Right cardiac atrium (tissue), 5 donors: Measurements from ENCODE around the gene NFATC2. TPM values are rescaled to one million over a fixed set of nuclear protein-coding genes. Genes with fewer than 3 reads are reported as not detected.
A peak's percentile ranks its signal among the peaks of the same experiment; 100 is the strongest.
"Not testable (repeated sequence)": the region's sequence is repeated elsewhere in the genome, so short reads cannot be mapped to it uniquely, and the experiment has no call there.

Experiments used
- ATAC-seq, 2 donors: fragments of 200-7000 bp; cut with Tn5 transposase; one replicate each; pipeline versions ENCODE4 v1.8.0 to v1.9.1; 2020; ENCODE audit warnings: moderate library complexity in 2 of 2, mild to moderate bottlenecking in 1 of 2
- DNase-seq, 3 donors: peaks; one replicate each; pipeline ENCODE4 v3.0.0-alpha.2; 2020
- H3K27ac ChIP-seq: one replicate; pipeline ENCODE4 v1.5.1; 2013; ENCODE audit warnings: mild to moderate bottlenecking, low read length, control low read depth, moderate library complexity
- H3K27me3 ChIP-seq: one replicate; pipeline ENCODE4 v1.6.1; 2013; ENCODE audit not compliant: control insufficient read depth, insufficient read depth
- H3K4me1 ChIP-seq: one replicate; pipeline ENCODE4 v1.6.1; 2013; ENCODE audit warnings: low read length; ENCODE audit not compliant: control insufficient read depth, insufficient read depth
- H3K4me3 ChIP-seq: one replicate; pipeline ENCODE4 v1.5.1; 2013; ENCODE audit warnings: low read length, control low read depth
- H3K9me3 ChIP-seq: one replicate; pipeline ENCODE4 v1.6.1; 2013; ENCODE audit warnings: low read length; ENCODE audit not compliant: control insufficient read depth
- WGBS: extraction: QIAGEN DNeasy Blood & Tissue Kit; methylation state at CpG from one replicate; pipeline ENCODE4 v1.1.7; 2013; 5-methylcytosine and 5-hydroxymethylcytosine counted together
- intact Hi-C, 4 donors: fragments of 100-400 bp; cut with DNase I; formaldehyde crosslinking; loops; one replicate each; pipeline versions ENCODE4 v1.11.0 to v1.14.0; 2022 to 2023
- polyA plus RNA-seq: library from polyadenylated mRNA; stranded (reverse); fragments of 200-250 nt; gene quantifications from one replicate; pipeline ENCODE4 v1.2.3, GENCODE V29; 2013
- total RNA-seq, 4 donors: library from RNA; stranded (reverse); fragmentation: NEBNext Ultra II Directional; extraction: Animal tissue kit (Norgen Biotek cat#: 25700); gene quantifications; one replicate each; pipeline ENCODE4 v1.2.1, GENCODE V29; 2021
- donor health status: healthy with polysubstance abuse.
- donor health status: DM: no; HTN: yes; CAD: no.
- donor health status: DM: no; HTN: no; CAD: no.
- donor health status: DM: no; HTN: yes; CAD: no; lungs with severe emphysema.
- donor health status: DM: yes; HTN: yes; CAD: no.

NFATC2 gene
- total and polyA plus RNA-seq, 5 donors, result 2.8 to 13.3 (median 8.2) TPM

- Histone ChIP-seq H3K9me3 (peaks cover 2% of the 10 kb centered on the region), H3K27me3 (no peaks in the 10 kb centered on the region), H3K27ac (no peak overlapping the region), H3K4me1 (no peaks in the 10 kb centered on the region), H3K4me3 (no peak overlapping the region)
- WGBS, result 84% methylated on average over 8 of the region's 8 CpGs
- intact Hi-C loops, result no loop called here
- DNase-seq (no peak), ATAC-seq (no peak)
Measured at GRCh38 chr20:51579137-51579536, 36.6 kb upstream of the NFATC2 start.

- Histone ChIP-seq H3K27ac (no peak overlapping the region), H3K4me1 (no peaks in the 10 kb centered on the region), H3K4me3 (no peak overlapping the region), H3K27me3 (no peaks in the 10 kb centered on the region), H3K9me3 (peaks cover 2% of the 10 kb centered on the region)
- 93% methylated on average over 2 of the region's 2 CpGs for WGBS
- intact Hi-C loops, result no loop called here
- ATAC-seq (no peak), DNase-seq (no peak)
Measured at GRCh38 chr20:51578145-51578459, 35.6 kb upstream of the NFATC2 start.

- no peak for DNase-seq
- intact Hi-C loops, result no loop called here
- Histone ChIP-seq H3K4me1 (no peaks in the 10 kb centered on the region), H3K9me3 (peaks cover 2% of the 10 kb centered on the region), H3K27me3 (no peaks in the 10 kb centered on the region), H3K27ac (no peak overlapping the region), H3K4me3 (no peak overlapping the region)
- WGBS, result 95% methylated on average over 11 of the region's 11 CpGs
- ATAC-seq, result no peak
Measured at GRCh38 chr20:51577432-51578144, 35.1 kb upstream of the NFATC2 start.

- Histone ChIP-seq H3K27me3 (no peaks in the 10 kb centered on the region), H3K4me3 (no peak overlapping the region), H3K4me1 (no peaks in the 10 kb centered on the region), H3K9me3 (peaks cover 2% of the 10 kb centered on the region), H3K27ac (no peak overlapping the region)
- no peak for DNase-seq
- ATAC-seq, result no peak
- 91% methylated on average over 3 of the region's 3 CpGs for WGBS
- intact Hi-C loops, result no loop called here
Measured at GRCh38 chr20:51575486-51575885, 33.0 kb upstream of the NFATC2 start.

- H3K27me3 ChIP-seq, result no peaks in the 10 kb centered on the region
- H3K9me3 ChIP-seq, result peaks cover 2% of the 10 kb centered on the region
- H3K27ac ChIP-seq, result no peak overlapping the region
- intact Hi-C loops, result no loop called here
- H3K4me1 ChIP-seq, result no peaks in the 10 kb centered on the region
- DNase-seq (no peak), ATAC-seq (no peak)
- H3K4me3 ChIP-seq, result no peak overlapping the region
- 95% methylated on average over 6 of the region's 6 CpGs for WGBS
Measured at GRCh38 chr20:51574248-51575033, 31.9 kb upstream of the NFATC2 start.

GRCh38 chr20:51573576-51574243, 31.2 kb upstream of the NFATC2 start:
- Histone ChIP-seq H3K27me3 (no peaks in the 10 kb centered on the region), H3K27ac (no peak overlapping the region), H3K4me3 (no peak overlapping the region), H3K9me3 (peaks cover 2% of the 10 kb centered on the region), H3K4me1 (no peaks in the 10 kb centered on the region)
- DNase-seq, result peak; percentile 64 to 81 (median 76)
- ATAC-seq, result peak; percentile 65 to 86
- WGBS, result 51% methylated on average over 8 of the region's 8 CpGs
- intact Hi-C loops, result no loop called here

GRCh38 chr20:51571460-51571794, 28.9 kb upstream of the NFATC2 start:
- WGBS, result 91% methylated on average over 4 of the region's 4 CpGs
- H3K27ac ChIP-seq, result peak overlapping the region; percentile 75
- intact Hi-C loops, result no loop called here
- peaks cover 2% of the 10 kb centered on the region for H3K9me3 ChIP-seq
- no peaks in the 10 kb centered on the region for H3K4me1 ChIP-seq
- H3K4me3 ChIP-seq, result no peak overlapping the region
- no peak for DNase-seq
- ATAC-seq, result no peak
- H3K27me3 ChIP-seq, result no peaks in the 10 kb centered on the region

- H3K4me1 ChIP-seq, result no peaks in the 10 kb centered on the region
- H3K27me3 ChIP-seq, result no peaks in the 10 kb centered on the region
- peaks cover 2% of the 10 kb centered on the region for H3K9me3 ChIP-seq
- DNase-seq (peak; percentile 62 to 88 (median 81)), ATAC-seq (peak; percentile 71 to 80)
- intact Hi-C loops, result no loop called here
- no peak overlapping the region for H3K4me3 ChIP-seq
- H3K27ac ChIP-seq, result peak overlapping the region; percentile 83
- WGBS, result 16% methylated on average over 16 of the region's 16 CpGs
Measured at GRCh38 chr20:51570739-51571459, 28.4 kb upstream of the NFATC2 start.

GRCh38 chr20:51569815-51570738, 27.6 kb upstream of the NFATC2 start:
- intact Hi-C loops, result loop anchor here in 1 of 4 donors (10.0 kb wide), 1 partner anchor 115 kb away; no protein-coding TSS in a partner anchor
- Histone ChIP-seq H3K4me3 (no peak overlapping the region), H3K27ac (peak overlapping the region; percentile 83), H3K4me1 (no peaks in the 10 kb centered on the region), H3K9me3 (peaks cover 2% of the 10 kb centered on the region), H3K27me3 (no peaks in the 10 kb centered on the region)
- ATAC-seq (peak; percentile 84 to 85), DNase-seq (peak; percentile 65 to 79 (median 77))
- 53% methylated on average over 25 of the region's 25 CpGs for WGBS

GRCh38 chr20:51568533-51568932, 26.0 kb upstream of the NFATC2 start:
- not testable (repeated sequence) for H3K27ac ChIP-seq, H3K4me3 ChIP-seq, H3K27me3 ChIP-seq, ATAC-seq, H3K4me1 ChIP-seq, DNase-seq, H3K9me3 ChIP-seq
- WGBS, result 91% methylated on average over 3 of the region's 3 CpGs
- intact Hi-C loops, result loop anchor here in 1 of 4 donors (10.0 kb wide), 1 partner anchor 114 kb away; no protein-coding TSS in a partner anchor
